Activated CD4-positive, alpha-beta T cell treated with anti-CD3 and anti-CD28 coated beads, Interleukin-2, amount 50 U/mL, for 1 hour (primary cell): ENCODE results near the gene WDR48.

Source experiments
- DNase-seq: peaks from one replicate; pipeline ENCODE4 v3.0.0-alpha.2; 2020

Gene WDR48

DNA sequence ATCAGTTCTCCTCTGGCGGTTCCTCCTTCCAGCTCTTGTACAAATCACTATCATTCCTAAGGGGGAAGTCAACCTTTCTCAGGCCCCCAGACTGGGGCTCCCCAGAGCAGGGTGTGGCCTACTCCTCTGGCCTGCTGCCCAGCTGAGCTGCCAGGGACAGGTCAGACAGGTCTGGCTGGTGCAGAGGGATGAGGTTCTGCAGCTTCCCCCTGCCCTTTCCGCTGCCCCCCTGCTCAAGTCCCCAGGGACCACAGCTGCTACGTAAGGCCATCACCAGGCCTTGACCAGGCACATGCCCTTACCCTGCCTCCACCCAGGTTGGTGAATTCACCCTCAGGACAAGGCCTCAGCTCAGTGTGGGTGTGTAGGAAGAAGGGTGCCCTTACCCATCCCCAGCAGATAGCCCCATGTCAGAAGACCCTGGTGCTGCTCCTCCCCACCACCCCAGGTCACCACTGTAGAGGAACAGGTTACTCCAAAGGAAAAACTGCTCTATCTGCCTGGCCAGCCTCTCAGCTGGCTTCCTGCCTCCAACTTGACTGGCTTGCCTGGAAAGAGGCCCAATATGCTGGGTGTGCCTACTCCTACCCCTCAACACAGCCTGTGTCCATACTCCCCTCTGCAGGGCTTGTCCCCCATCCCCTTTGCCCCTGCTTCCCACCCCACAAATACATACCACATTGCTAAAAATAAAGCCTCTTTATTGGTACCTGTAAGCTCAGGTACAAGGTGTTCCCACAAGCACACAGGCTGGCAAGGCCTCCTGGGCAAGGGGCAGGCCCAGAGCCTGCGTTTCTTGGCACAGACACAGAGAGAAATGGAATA lies 89.6 kb downstream of the WDR48 start:
- DNase-seq = peak; percentile 10

- no peak for DNase-seq
These were observed 90.3 kb downstream of the WDR48 start for GRCh38 chr3:39142067-39142466.

GRCh38 chr3:39143051-39143885 lies 91.5 kb downstream of the WDR48 start:
- DNase-seq = no peak

DNA sequence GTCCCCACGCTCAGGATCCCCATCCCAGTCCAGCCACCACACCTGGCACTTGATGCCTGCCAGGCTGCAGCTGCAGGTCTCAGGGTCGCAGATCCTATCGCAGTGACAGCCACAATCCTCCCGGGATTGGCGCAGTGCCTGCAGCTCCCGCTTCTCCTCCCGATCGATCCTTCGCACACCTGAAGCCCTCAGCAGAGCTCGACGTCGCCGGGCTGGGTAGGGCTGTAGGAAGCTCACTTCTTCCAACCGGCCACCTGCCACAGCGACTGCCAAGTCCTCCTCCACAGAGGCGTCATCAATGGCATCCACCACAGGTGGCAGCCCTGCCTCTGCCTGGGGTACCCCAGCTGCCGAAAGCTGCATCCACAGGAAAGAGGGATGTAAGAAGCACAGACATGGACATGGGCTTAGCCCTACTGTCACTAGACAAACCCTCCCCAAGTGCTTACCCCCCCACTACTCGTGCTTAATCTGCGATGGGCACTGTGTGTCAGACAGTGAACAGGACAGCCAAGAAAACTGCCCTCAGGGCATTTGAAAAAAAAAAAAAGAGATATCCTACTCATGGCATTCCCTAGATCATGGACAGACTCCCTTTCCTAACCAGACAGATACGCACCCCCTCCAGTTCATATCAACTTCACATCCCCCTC lies 92.4 kb downstream of the WDR48 start:
- peak; percentile 16 for DNase-seq

- no peak for DNase-seq
These were observed 93.0 kb downstream of the WDR48 start for GRCh38 chr3:39144748-39145380.

DNA sequence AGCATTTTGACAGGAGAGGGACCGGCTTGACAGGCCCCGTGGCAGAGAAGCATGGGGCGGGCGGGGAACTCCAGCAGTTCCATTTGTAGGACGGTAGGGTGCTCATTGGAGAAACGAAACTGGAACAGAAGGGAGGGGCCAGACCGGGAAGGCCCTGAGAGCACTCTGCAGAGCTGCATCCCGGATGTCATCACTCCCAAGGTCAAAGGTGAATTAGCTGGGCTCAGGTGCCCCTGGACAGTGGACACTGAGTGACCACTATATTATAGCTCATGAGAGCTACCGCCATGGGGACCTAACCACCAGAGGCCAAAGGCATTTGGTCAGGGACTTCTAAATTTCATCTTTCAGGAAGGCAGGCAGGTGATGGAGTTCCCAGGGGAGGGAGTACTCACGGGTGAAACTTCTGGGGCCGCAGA lies 94.3 kb downstream of the WDR48 start:
- no peak for DNase-seq
